SW480 (cell line): ENCODE measurements around the gene ARL17A.
"Not testable (repeated sequence)": the region's sequence is repeated elsewhere in the genome, so short reads cannot be mapped to it uniquely, and the experiment has no call there.

Experiments
- DNase-seq: peaks from one replicate; pipeline ENCODE4 v3.0.0-alpha.2; 2016; ENCODE audit warnings: low spot score

Gene ARL17A

GRCh38 chr17:46548607-46549006 is 30.9 kb downstream of the ARL17A start:
- not testable (repeated sequence) for DNase-seq

DNA sequence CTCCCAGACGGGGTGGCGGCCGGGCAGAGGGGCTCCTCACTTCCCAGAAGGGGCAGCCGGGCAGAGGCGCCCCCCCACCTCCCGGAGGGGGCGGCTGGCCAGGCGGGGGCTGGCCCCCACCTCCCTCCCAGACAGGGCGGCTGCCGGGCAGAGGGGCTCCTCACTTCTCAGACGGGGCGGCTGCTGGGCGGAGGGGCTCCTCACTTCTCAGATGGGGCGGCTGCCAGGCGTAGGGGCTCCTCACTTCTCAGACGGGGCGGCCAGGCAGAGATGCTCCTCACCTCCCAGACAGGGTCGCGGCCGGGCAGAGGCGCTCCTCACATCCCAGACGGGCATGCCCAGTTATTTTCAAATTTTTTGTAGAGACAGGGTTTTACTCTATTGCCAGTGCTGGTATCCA is 44.8 kb downstream of the ARL17A start:
- DNase-seq, result not testable (repeated sequence)

DNA sequence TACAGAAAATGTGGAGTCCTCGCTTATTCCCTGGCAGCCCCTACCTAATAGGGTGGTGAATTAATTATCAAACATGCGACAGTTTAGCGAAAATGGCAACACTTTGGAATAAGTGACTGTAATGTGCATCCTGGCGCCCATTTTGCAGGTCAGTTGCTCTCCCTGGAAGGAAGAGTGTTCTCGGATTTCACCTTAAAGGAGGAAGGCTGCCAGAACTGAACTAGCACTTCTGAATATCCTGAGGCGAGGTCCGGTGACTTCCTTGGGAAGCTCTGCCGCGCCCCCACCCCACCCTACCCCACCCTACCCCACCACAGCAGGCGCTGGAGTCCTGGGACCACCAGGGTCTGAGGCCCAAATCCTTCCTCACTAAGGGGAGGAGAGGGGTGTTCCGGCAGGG is 67.3 kb downstream of the ARL17A start, which contains the start of gene LRRC37A2:
LRRC37A2 (plus strand) TSS at position 301 of the 400 bp plus-strand sequence. CDS start 245 bp downstream, outside the sequence.
- not testable (repeated sequence) for DNase-seq

DNA sequence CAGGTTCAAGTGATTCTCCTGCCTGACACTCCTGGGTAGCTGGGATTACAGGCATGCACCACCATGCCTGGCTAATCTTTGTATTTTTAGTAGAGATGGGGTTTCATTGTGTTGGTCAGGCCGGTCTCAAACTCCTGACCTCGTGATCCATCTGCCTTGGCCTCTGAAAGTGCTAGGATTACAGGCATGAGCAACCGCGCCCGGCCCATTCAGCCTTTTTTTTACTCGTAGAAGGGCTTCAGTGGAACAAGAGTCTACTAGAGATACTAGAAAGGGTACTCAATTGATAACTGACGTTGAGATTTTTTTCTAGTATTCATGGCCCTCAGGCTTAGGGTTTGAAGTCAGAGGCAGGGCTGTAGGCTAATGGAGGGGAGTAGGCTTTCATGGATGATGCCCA is 73.6 kb downstream of the ARL17A start:
- DNase-seq, result not testable (repeated sequence)

- DNase-seq, result not testable (repeated sequence)
Observed at GRCh38 chr17:46499437-46500139, 79.9 kb downstream of the ARL17A start.

DNA sequence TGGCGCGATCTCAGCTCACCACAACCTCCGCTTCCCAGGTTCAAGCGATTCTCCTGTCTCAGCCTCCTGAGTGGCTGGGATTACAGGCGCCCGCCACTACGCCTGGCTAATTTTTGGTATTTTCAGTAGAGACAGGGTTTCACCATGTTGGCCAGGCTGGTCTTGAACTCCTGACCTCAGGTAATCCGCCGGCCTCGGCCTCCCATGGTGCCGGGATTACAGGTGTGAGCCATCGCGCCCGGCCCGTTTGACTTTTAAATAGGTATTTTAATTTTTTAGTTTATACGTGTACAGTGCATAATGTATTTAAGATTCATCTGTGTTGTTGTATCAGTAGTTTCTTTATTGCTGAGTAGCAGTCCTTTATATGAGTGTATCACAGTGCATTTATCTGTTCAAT is 87.5 kb downstream of the ARL17A start:
- not testable (repeated sequence) for DNase-seq

GRCh38 chr17:46481310-46481709 is 98.2 kb downstream of the ARL17A start:
- DNase-seq, result not testable (repeated sequence)

DNA sequence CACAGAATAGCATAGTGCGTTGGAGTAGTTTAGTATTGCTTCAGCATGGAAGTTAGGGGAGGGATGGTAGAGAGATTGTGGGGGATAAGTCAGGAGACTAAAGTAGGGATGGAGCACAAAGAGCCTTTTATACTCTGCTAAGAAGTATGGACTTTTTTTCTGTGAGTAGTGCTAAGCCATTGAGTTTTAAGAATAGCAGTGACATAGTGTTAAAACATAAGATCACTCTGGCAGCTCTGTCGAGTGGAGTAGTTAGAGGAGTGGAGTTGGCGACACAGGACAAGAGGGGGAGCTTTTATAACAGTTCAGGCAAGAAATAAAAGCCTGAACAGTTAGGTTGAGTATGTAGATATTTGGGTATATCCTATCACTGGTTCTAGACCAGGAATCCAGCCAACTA is 100.7 kb downstream of the ARL17A start:
- not testable (repeated sequence) for DNase-seq

DNA sequence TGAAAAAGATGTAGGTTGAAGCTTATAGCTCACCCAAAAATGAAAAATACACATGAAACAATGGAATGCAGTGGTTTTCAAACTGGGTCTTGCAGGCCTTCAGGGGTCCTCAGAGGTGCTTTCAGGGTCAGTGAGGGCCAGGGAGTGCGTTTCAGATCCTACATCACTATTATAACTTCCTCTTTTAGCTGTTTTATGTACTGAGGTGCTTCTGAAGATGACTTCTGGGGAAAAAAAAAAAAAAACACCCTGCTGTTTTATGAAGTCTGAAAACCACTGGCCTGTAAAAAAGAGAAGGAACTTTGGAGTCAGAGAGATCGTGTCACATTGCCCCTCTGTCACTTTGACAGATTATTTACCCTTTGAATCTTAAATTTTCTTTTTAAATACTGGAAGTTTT is 103.9 kb downstream of the ARL17A start:
- DNase-seq, result not testable (repeated sequence)

DNA sequence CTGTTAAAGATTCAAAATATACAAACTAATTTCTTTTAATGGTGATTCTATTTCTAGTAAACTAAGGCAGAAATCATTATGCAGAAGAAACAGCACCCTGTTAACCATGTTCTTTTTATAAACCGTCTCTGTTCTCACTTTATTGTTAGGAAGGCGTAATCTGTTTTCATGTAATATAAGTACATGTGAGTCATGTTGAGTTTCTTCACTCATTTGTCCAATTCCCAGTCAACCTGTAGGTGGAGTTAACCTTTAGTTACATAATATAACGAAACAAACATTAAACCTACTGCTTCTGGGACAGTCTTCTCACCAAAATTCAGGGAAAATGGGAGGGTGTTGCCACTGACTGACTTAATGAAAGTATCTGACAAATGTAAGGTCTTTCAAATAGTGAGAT is 105.0 kb downstream of the ARL17A start:
- not testable (repeated sequence) for DNase-seq

GRCh38 chr17:46467618-46468017 is 111.9 kb downstream of the ARL17A start:
- DNase-seq, result not testable (repeated sequence)
